Measurements from ENCODE around the gene PHYKPL. TPM values are rescaled to one million over a fixed set of nuclear protein-coding genes. Genes with fewer than 3 reads are reported as not detected.

Gene PHYKPL
- total and polyA plus RNA-seq, 2 of the 13 experiments (the other 11 are each of a cell fraction or from before 2014, with no cell fraction given) = 18.0 to 78.6 TPM

DNA sequence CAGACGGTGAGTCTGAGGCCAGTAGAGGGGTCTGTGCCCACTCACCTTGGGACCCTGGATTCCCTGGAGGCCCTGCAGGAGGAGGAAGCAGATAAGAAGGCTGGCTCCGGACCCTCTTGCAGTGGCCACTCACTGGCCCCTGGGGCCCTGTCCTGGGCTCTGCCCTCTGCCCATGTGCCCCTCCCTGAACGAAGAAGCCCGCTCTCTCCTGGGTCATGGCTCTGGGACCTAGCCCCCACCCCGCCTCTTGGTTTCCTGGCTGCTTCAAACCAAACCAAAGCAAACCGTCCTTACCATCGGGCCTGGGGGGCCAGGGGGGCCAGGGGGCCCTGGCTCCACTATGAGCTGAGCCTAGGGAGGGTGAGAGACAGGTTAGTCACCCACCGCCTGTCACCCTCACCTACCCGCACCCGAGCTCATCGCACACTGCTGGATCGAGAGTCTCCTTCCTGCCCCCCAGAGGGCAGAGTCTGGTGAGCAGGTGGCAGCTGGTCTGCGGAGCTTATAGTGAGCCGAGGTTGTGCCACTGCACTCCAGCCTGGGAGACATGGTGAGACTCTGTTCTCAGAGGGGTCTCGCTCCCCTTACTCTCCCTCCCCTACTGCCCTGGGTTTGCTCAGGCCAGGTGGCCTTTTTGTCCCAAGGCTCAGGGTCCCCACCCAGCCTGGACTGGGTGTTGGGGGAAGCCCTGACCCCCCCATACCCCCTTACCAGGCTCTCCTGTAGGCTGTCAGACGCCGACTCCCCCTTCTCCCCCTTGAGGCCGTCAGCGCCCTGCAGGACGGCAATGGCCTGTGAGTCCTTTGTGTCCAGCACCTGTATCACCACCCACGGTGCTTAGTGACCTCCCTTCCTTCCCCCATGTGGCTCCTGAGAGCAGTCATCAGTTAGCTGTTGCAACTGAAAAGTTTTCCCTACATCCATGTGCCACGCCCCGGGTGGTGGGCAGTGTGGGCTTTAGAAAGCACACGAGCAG, 15.2 kb upstream of the PHYKPL start:
- no peaks in the 10 kb centered on the region for H3K36me3 ChIP-seq (replicated peaks in 1 of 2; ENCODE audit: control insufficient read depth in 1 of 2, insufficient read depth in 2 of 2, low read length in 2 of 2)
- 63% methylated on average over 10 of the region's 24 CpGs for WGBS (ENCODE audit: low lambda C conversion rate)

More for the DNA sequence above, 15.2 kb upstream of the PHYKPL start:
- FAIRE-seq (no peak), DNase-seq (ENCODE audit: low spot score) (no peak), ATAC-seq (peak; percentile 34; the same call in 2 of the 3 replicates)
- Histone ChIP-seq H3K9ac (ENCODE audit: insufficient read depth, low read depth, low read length) (no peak overlapping the region), H4K20me1 (ENCODE audit: insufficient read depth, low read length) (no peaks in the 10 kb centered on the region), H3K27ac (ENCODE audit: extremely low read length, insufficient read depth, low read length) (no peak overlapping the region), H3K9me3 (ENCODE audit: low read length) (no peaks in the 10 kb centered on the region), H3K27me3 (ENCODE audit: control insufficient read depth in 1 of 2, insufficient read depth in 2 of 2, low read length in 2 of 2) (peaks cover 1 to 37% of the 10 kb centered on the region in 2 experiments; a peak in 3 of 5 replicates), H3K4me2 (ENCODE audit: low read depth, low read length) (no peak overlapping the region), H3K4me3 (replicated peaks in 1 of 3; ENCODE audit: insufficient read depth in 1 of 3, low read depth in 2 of 3, low read length in 3 of 3) (no peak overlapping the region), H3K4me1 (ENCODE audit: insufficient read depth, low read length) (no peaks in the 10 kb centered on the region), H3K79me2 (ENCODE audit: insufficient read depth, low read length) (no peaks in the 10 kb centered on the region), H2AFZ (ENCODE audit: low read length) (no peak overlapping the region)
- ChIA-PET CTCF (ENCODE audit: low intra/inter-chr PET ratio, low total read pairs) (no interaction called here), POLR2A (no interaction called here)
- intact Hi-C loops (cut with micrococcal nuclease; ENCODE audit: unreplicated experiment) = no loop called here
- in situ Hi-C loops (cut with HindIII; ENCODE audit: extremely low pct_ligation_motif_present, low pct_unique_long_range_greater_than_20kb) = no loop called here
- no TSS peak for BruUV-seq (replicated peaks)
- TF ChIP-seq DR1 (CRISPR knock-in tag; IDR thresholded peaks at IDR 0.05) (no peak), ZNF713 (CRISPR knock-in tag; IDR thresholded peaks at IDR 0.05) (no peak), CTCF (CRISPR knock-in tag; IDR thresholded peaks at IDR 0.05) (peak; percentile 9; the same call in 1 of the 2 replicates), ZIK1 (CRISPR knock-in tag; IDR thresholded peaks at IDR 0.05; ENCODE audit: borderline replicate concordance, low read depth) (no peak)
